CD4-positive, alpha-beta memory T cell (primary cell): Measurements from ENCODE around the gene ZG16. TPM values are rescaled to one million over a fixed set of nuclear protein-coding genes. Genes with fewer than 3 reads are reported as not detected.

Experiments used
- CTCF ChIA-PET: fragments of 350-600 bp; sonication (Branson Sonifier 250); formaldehyde crosslinking; loops from one replicate; lab custom pipeline; 2021; ENCODE audit warnings: inconsistent platforms; ENCODE audit not compliant: partially characterized antibody; lab: Charles Lee
- POLR2A ChIA-PET: fragments of 350-600 bp; sonication (Branson Sonifier 250); formaldehyde crosslinking; loops from one replicate; lab custom pipeline; 2021; ENCODE audit not compliant: partially characterized antibody; lab: Charles Lee
- DNase-seq, 5 donors: peaks; one replicate each; pipeline versions ENCODE4 v3.0.0 to v3.0.0-alpha.2; 2020 to 2022; ENCODE audit warnings: mixed read lengths in 1 of 5
- H3K27ac ChIP-seq: one replicate; pipeline ENCODE4 v1.7.0; 2013; ENCODE audit warnings: low read depth, low read length
- H3K27me3 ChIP-seq: 2 replicates; pipeline ENCODE4 v1.7.0; 2013; ENCODE audit warnings: mild to moderate bottlenecking, low read length, moderate library complexity; ENCODE audit not compliant: insufficient read depth
- H3K36me3 ChIP-seq: 2 replicates; pipeline ENCODE4 v1.7.0; 2013; ENCODE audit warnings: mild to moderate bottlenecking, low read length, moderate library complexity; ENCODE audit not compliant: insufficient read depth
- H3K4me1 ChIP-seq: 2 replicates; pipeline ENCODE4 v1.7.0; 2013; ENCODE audit warnings: mild to moderate bottlenecking, low read length, moderate library complexity; ENCODE audit not compliant: insufficient read depth
- H3K4me3 ChIP-seq, 2 donors: one replicate each; pipeline ENCODE4 v1.7.0; 2013; ENCODE audit warnings: low read length in 2 of 2, mild to moderate bottlenecking in 1 of 2
- H3K9me3 ChIP-seq, 2 donors: one replicate each; pipeline ENCODE4 v1.7.0; 2013; ENCODE audit warnings: low read length in 2 of 2, control low read depth in 1 of 2; ENCODE audit not compliant: control insufficient read depth in 1 of 2
- H3K27ac Mint-ChIP-seq, 7 donors: one replicate each; pipeline ENCODE4 v1.8.0; 2020 to 2021; ENCODE audit warnings: mixed read lengths in 7 of 7, mild to moderate bottlenecking in 6 of 7, inconsistent platforms in 3 of 7, moderate library complexity in 3 of 7
- H3K27me3 Mint-ChIP-seq, 2 donors: one replicate each; pipeline ENCODE4 v1.8.0; 2020 to 2021; ENCODE audit warnings: mixed read lengths in 2 of 2
- H3K36me3 Mint-ChIP-seq, 2 donors: one replicate each; pipeline ENCODE4 v1.8.0; 2020 to 2021; ENCODE audit warnings: mixed read lengths in 2 of 2, inconsistent platforms in 1 of 2, mild to moderate bottlenecking in 1 of 2
- H3K4me1 Mint-ChIP-seq, 4 donors: one replicate each; pipeline ENCODE4 v1.8.0; 2020 to 2021; ENCODE audit warnings: mixed read lengths in 4 of 4, mild to moderate bottlenecking in 1 of 4
- H3K4me3 Mint-ChIP-seq, 8 donors: one replicate each; pipeline ENCODE4 v1.8.0; 2020 to 2021; ENCODE audit warnings: mixed read lengths in 8 of 8, mild to moderate bottlenecking in 7 of 8, moderate library complexity in 6 of 8, inconsistent platforms in 3 of 8
- H3K9me3 Mint-ChIP-seq, 8 donors: one replicate each; pipeline ENCODE4 v1.8.0; 2020 to 2021; ENCODE audit warnings: mixed read lengths in 8 of 8, mild to moderate bottlenecking in 5 of 8, inconsistent platforms in 3 of 8, moderate library complexity in 1 of 8
- intact Hi-C: fragments of 100-400 bp; cut with micrococcal nuclease; formaldehyde crosslinking; loops from one replicate; pipeline ENCODE4 v1.15.1; 2023
- polyA plus RNA-seq, 2 donors: library from polyadenylated mRNA; unstranded; fragments of 300-500 nt; fragmentation: Illumina TruSeq; gene quantifications; one replicate each; pipeline ENCODE4 v1.2.3, GENCODE V29; 2021
- total RNA-seq, 2 experiments: library from RNA; stranded (reverse); gene quantifications; one replicate each; pipeline ENCODE4 v1.2.3, GENCODE V29; 2021

The ZG16 gene
- total and polyA plus RNA-seq, 4 experiments from 2014 or later: not detected

DNA sequence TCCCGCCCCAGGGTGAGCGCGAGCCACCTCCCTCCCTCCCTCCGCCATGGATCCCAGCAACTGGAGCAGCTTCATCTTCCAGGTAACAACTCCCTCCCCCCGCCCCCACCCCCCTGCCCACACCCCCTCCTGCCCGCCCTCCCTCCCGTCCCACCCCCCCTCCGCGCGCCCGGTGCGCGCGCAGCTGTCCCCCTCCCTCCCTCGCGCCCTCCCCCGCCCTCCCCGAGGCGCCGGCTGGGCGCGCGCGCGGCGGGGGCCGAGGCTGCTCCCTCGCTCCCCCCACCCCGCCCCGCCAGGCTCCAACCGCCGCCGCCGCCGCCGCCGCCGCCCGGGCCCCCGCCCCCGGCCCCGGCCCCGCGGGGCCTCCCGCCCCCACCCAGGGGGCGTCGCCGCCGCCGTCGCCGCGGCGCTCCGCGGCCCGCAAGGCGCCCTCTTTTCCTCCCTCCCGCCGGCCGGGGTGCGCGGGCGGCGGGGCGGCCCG lies 28.1 kb downstream of the ZG16 start, which contains the start of gene MAZ:
TSS of gene MAZ (plus strand) at position 431 of the 481 bp plus-strand sequence. CDS start 173 bp downstream, outside the sequence.
- peak within 1 kb of the TSS; percentile 86 for H3K27ac ChIP-seq
- peak within 1 kb of the TSS; percentile 99 to 100 (median 99) for H3K27ac Mint-ChIP-seq
- peak within 1 kb of the TSS; percentile 99 to 100 (median 100) for H3K4me3 Mint-ChIP-seq
- peaks cover 0 to 7% (median 0%) of the 10 kb centered on the region in 8 donors for H3K9me3 Mint-ChIP-seq
- DNase-seq: peak in 1 of 5 donors; percentile 72
- ChIA-PET POLR2A (interaction anchor here (0.6 to 24.0 kb wide), 16 partner anchors 12 to 259 kb away, joined by 4 to 522 read pairs (median 15); partner anchors contain the start of genes ALDOA, C16orf54, INO80E and KIF22), CTCF (interaction anchor here (0.6 to 3.1 kb wide), 3 partner anchors 10 to 43 kb away, joined by 3 to 84 read pairs (median 4); partner anchors contain the start of gene PAGR1)
- H3K9me3 ChIP-seq: no peaks in the 10 kb centered on the region
- peaks cover 14 to 43% of the 10 kb centered on the region in 2 donors for H3K36me3 Mint-ChIP-seq
- H3K4me3 ChIP-seq: peak within 1 kb of the TSS in 1 of 2 donors; percentile 95
- H3K4me1 Mint-ChIP-seq: peaks cover 32 to 59% (median 43%) of the 10 kb centered on the region in 4 donors
- H3K36me3 ChIP-seq: peaks cover 13% of the 10 kb centered on the region
- peaks cover 52% of the 10 kb centered on the region for H3K4me1 ChIP-seq
- intact Hi-C loops: loop anchor here (5.0 to 10.0 kb wide), 3 partner anchors 156 to 571 kb away; partner anchors contain the start of gene TMEM219
- H3K27me3 ChIP-seq: no peaks in the 10 kb centered on the region
- no peaks in the 10 kb centered on the region for H3K27me3 Mint-ChIP-seq

DNA sequence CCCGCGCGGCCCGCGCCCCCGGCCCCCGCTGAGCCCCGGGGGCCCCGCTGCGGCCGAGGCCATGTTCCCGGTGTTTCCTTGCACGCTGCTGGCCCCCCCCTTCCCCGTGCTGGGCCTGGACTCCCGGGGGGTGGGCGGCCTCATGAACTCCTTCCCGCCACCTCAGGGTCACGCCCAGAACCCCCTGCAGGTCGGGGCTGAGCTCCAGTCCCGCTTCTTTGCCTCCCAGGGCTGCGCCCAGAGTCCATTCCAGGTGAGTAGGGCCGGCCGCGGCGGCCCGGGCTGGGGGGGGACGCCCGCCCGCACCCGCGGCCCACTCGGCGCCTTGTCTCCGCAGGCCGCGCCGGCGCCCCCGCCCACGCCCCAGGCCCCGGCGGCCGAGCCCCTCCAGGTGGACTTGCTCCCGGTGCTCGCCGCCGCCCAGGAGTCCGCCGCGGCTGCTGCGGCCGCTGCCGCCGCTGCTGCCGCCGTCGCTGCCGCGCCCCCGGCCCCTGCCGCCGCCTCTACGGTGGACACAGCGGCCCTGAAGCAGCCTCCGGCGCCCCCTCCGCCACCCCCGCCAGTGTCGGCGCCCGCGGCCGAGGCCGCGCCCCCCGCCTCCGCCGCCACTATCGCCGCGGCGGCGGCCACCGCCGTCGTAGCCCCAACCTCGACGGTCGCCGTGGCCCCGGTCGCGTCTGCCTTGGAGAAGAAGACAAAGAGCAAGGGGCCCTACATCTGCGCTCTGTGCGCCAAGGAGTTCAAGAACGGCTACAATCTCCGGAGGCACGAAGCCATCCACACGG lies 28.8 kb downstream of the ZG16 start:
- no peaks in the 10 kb centered on the region for H3K9me3 ChIP-seq
- peak overlapping the region in 1 of 2 donors; percentile 70 for H3K4me3 ChIP-seq
- Mint-ChIP-seq H3K4me3 (peak overlapping the region; percentile 91 to 97 (median 94)), H3K9me3 (peaks cover 0 to 7% (median 0%) of the 10 kb centered on the region in 8 donors), H3K27me3 (no peaks in the 10 kb centered on the region), H3K36me3 (peaks cover 8 to 39% of the 10 kb centered on the region in 2 donors), H3K27ac (peak overlapping the region; percentile 64 to 100 (median 99)), H3K4me1 (peaks cover 32 to 66% (median 43%) of the 10 kb centered on the region in 4 donors)
- H3K4me1 ChIP-seq: peaks cover 53% of the 10 kb centered on the region
- peak overlapping the region; percentile 80 for H3K27ac ChIP-seq
- peak; percentile 36 to 64 (median 46) for DNase-seq
- peaks cover 13% of the 10 kb centered on the region for H3K36me3 ChIP-seq
- no peaks in the 10 kb centered on the region for H3K27me3 ChIP-seq
- ChIA-PET CTCF (interaction anchor here (0.5 to 3.1 kb wide), 18 partner anchors 9 to 211 kb away, joined by 3 to 84 read pairs (median 6); partner anchors contain the start of genes KIF22, MVP, PAGR1 and TAOK2), POLR2A (interaction anchor here (0.6 to 24.0 kb wide), 28 partner anchors 13 to 1096 kb away, joined by 3 to 522 read pairs (median 11); partner anchors contain the start of genes ALDOA, ASPHD1, C16orf54 and CDIPT)
- intact Hi-C loops: loop anchor here (1.0 to 10.0 kb wide), 6 partner anchors 9 to 570 kb away; partner anchors contain the start of genes PAGR1 and TMEM219

DNA sequence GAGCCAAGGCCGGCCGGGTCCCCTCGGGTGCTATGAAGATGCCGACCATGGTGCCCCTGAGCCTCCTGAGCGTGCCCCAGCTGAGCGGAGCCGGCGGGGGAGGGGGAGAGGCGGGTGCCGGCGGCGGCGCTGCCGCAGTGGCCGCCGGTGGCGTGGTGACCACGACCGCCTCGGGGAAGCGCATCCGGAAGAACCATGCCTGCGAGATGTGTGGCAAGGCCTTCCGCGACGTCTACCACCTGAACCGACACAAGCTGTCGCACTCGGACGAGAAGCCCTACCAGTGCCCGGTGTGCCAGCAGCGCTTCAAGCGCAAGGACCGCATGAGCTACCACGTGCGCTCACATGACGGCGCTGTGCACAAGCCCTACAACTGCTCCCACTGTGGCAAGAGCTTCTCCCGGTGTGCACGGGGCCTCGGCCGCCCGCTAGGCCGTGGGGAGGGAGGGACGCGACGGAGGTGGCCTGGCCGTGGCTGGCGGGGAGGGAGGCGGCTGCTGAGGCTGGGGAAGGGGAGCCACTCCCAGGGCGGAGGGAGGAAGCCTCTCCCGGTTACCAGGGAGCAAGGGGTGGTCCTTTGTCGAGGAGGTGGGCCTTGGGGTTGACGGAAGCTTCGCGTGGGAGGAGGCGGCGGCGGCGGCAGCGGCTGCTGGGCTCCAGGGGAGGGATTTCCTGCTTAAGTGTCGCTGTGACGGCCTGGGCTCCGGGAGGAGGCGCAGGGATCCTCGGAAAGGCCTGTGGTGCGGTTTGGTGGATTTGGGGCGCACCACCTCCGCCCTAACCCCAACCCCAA lies 29.6 kb downstream of the ZG16 start:
- Histone ChIP-seq H3K4me3 (peak overlapping the region; percentile 25 to 70), H3K36me3 (peaks cover 13% of the 10 kb centered on the region), H3K27me3 (no peaks in the 10 kb centered on the region), H3K27ac (peak overlapping the region; percentile 80), H3K4me1 (peaks cover 58% of the 10 kb centered on the region), H3K9me3 (no peaks in the 10 kb centered on the region)
- ChIA-PET POLR2A (interaction anchor here (0.6 to 24.0 kb wide), 36 partner anchors 14 to 1095 kb away, joined by 3 to 522 read pairs (median 6); partner anchors contain the start of genes ALDOA, ASPHD1, C16orf54 and CDIPT), CTCF (interaction anchor here (0.5 to 3.1 kb wide), 23 partner anchors 8 to 211 kb away, joined by 3 to 84 read pairs (median 5); partner anchors contain the start of genes CDIPT, KIF22, MVP and PAGR1)
- Mint-ChIP-seq H3K36me3 (peaks cover 8 to 35% of the 10 kb centered on the region in 2 donors), H3K4me3 (peak overlapping the region; percentile 91 to 97 (median 94)), H3K9me3 (peaks cover 0 to 7% (median 0%) of the 10 kb centered on the region in 8 donors), H3K27me3 (no peaks in the 10 kb centered on the region), H3K4me1 (peaks cover 32 to 74% (median 45%) of the 10 kb centered on the region in 4 donors), H3K27ac (peak overlapping the region; percentile 98 to 100 (median 99))
- DNase-seq: peak; percentile 88 to 94 (median 90)
- intact Hi-C loops: loop anchor here (1.0 to 10.0 kb wide), 6 partner anchors 9 to 570 kb away; partner anchors contain the start of genes PAGR1 and TMEM219

DNA sequence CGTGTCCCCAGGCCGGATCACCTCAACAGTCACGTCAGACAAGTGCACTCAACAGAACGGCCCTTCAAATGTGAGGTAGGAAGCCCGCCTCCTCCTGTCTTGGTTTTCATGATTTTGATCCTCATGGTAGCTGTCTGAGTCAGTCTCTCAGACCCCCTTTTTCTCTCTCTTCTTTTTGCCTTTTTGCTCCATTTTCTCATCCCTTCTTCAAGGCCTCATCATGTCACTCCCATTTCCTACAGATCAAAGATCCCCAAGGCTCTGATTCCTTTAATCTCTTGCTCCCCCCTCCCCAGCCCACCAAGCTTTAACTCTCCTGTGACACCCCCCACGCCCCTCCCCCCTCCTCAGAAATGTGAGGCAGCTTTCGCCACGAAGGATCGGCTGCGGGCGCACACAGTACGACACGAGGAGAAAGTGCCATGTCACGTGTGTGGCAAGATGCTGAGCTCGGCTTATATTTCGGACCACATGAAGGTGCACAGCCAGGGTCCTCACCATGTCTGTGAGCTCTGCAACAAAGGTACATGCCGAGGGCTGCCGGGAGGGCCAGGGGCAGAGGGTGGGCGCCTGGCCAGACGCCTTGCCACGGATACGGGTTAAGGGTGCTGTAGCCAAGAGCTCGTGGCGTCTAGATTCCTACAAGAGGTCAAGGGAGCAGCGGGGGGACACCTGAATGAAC lies 30.3 kb downstream of the ZG16 start:
- Histone ChIP-seq H3K4me1 (peaks cover 62% of the 10 kb centered on the region), H3K4me3 (peak overlapping the region; percentile 25 to 70), H3K27ac (peak overlapping the region; percentile 80), H3K27me3 (no peaks in the 10 kb centered on the region), H3K9me3 (no peaks in the 10 kb centered on the region), H3K36me3 (peaks cover 9% of the 10 kb centered on the region)
- ChIA-PET POLR2A (interaction anchor here (0.6 to 24.0 kb wide), 33 partner anchors 14 to 824 kb away, joined by 3 to 522 read pairs (median 9); partner anchors contain the start of genes ALDOA, ASPHD1, C16orf54 and CDIPT), CTCF (interaction anchor here (0.9 to 3.1 kb wide), 20 partner anchors 8 to 201 kb away, joined by 3 to 84 read pairs (median 4); partner anchors contain the start of genes CDIPT, KIF22, MVP and PAGR1)
- Mint-ChIP-seq H3K27ac (peak overlapping the region; percentile 98 to 100 (median 99)), H3K4me1 (peaks cover 32 to 77% (median 47%) of the 10 kb centered on the region in 4 donors), H3K9me3 (peaks cover 0 to 7% (median 0%) of the 10 kb centered on the region in 8 donors), H3K4me3 (peak overlapping the region; percentile 91 to 97 (median 94)), H3K36me3 (peaks cover 8 to 32% of the 10 kb centered on the region in 2 donors), H3K27me3 (no peaks in the 10 kb centered on the region)
- DNase-seq: peak in 2 of 5 donors; percentile 22 to 73
- intact Hi-C loops: loop anchor here (5.0 to 10.0 kb wide), 3 partner anchors 154 to 569 kb away; partner anchors contain the start of gene TMEM219

DNA sequence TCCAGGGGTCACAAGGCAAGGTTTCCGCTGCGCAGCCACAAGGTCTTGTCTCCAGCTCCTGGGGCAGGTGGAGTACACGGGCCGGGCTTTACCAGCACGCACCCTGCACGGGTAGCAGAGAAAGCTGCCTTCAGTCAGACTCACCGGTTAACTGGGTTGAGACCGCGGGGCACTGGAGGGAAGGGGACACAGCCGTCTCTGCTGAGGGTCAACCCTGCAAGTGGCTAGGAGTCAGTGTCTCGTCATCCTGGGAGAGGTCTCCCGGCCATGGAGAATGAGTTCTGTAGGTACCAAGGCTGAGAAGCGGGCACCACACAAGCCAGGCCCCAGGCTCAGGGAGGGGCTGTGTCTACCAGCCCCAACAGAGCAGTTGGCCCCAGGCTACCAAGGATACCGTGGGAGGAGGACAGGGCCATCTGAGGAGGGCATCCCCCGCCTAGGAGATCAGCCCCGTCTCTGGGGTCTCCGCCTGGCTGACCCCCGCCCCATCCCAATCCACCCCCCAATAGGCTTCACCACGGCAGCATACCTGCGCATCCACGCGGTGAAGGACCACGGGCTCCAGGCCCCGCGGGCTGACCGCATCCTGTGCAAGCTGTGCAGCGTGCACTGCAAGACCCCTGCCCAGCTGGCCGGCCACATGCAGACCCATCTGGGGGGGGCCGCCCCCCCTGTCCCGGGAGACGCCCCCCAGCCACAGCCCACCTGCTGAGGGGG lies 31.1 kb downstream of the ZG16 start:
- H3K4me1 ChIP-seq: peaks cover 61% of the 10 kb centered on the region
- ChIA-PET CTCF (interaction anchor here (1.6 to 3.1 kb wide), 8 partner anchors 7 to 164 kb away, joined by 4 to 84 read pairs (median 23); partner anchors contain the start of genes KIF22, MVP, PAGR1 and TAOK2), POLR2A (interaction anchor here (0.6 to 24.0 kb wide), 14 partner anchors 13 to 187 kb away, joined by 3 to 522 read pairs (median 11); partner anchors contain the start of genes ASPHD1, C16orf54, INO80E and KCTD13)
- Mint-ChIP-seq H3K27ac (peak overlapping the region; percentile 98 to 100 (median 99)), H3K9me3 (peaks cover 0 to 7% (median 0%) of the 10 kb centered on the region in 8 donors), H3K36me3 (peaks cover 8 to 32% of the 10 kb centered on the region in 2 donors), H3K27me3 (no peaks in the 10 kb centered on the region), H3K4me3 (peak overlapping the region; percentile 91 to 97 (median 94)), H3K4me1 (peaks cover 28 to 75% (median 46%) of the 10 kb centered on the region in 4 donors)
- H3K36me3 ChIP-seq: peaks cover 8% of the 10 kb centered on the region
- DNase-seq: no peak
- intact Hi-C loops: loop anchor here (5.0 to 10.0 kb wide), 3 partner anchors 153 to 568 kb away; partner anchors contain the start of gene TMEM219
- peak overlapping the region; percentile 80 for H3K27ac ChIP-seq
- H3K27me3 ChIP-seq: no peaks in the 10 kb centered on the region
- H3K9me3 ChIP-seq: no peaks in the 10 kb centered on the region
- peak overlapping the region; percentile 25 to 70 for H3K4me3 ChIP-seq
